ENCODE data around the gene SAMD5. TPM values are rescaled to one million over a fixed set of nuclear protein-coding genes. Genes with fewer than 3 reads are reported as not detected.

Gene SAMD5
- polyA plus RNA-seq, 1 donor from 2014 or later, result 14.1 TPM

DNA sequence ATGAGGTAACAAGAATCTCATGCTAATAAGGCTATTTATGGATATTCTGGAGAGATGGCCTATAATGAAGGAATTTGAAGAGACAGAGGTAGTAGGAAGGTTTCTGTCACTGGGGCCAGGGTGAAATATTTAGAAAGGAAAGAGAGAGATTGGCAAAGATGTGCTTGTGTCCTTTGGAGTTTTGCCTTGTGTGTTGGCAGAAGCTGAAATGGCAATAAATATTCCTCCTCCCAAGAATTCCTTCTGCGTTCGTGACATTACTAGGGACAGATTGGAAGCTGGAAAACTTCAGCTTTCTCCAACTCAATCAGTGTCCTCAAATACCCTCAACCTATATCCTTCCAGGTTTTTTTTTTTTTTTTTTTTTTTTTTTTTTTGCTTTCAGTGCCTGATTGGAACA, 6.3 kb downstream of the SAMD5 start:
- no peak overlapping the region for H3K4me2 ChIP-seq (ENCODE audit: low read length)
- H2AFZ ChIP-seq (ENCODE audit: low read depth, low read length), result no peak overlapping the region
- no peak overlapping the region for H3K27ac ChIP-seq (ENCODE audit: low read length)
- no peaks in the 10 kb centered on the region for H3F3A ChIP-seq (ENCODE audit: insufficient read depth, low read length, poor library complexity, severe bottlenecking)
- no peak overlapping the region for H3K4me3 ChIP-seq (ENCODE audit: low read length)
- TF ChIP-seq, protein P1, sequence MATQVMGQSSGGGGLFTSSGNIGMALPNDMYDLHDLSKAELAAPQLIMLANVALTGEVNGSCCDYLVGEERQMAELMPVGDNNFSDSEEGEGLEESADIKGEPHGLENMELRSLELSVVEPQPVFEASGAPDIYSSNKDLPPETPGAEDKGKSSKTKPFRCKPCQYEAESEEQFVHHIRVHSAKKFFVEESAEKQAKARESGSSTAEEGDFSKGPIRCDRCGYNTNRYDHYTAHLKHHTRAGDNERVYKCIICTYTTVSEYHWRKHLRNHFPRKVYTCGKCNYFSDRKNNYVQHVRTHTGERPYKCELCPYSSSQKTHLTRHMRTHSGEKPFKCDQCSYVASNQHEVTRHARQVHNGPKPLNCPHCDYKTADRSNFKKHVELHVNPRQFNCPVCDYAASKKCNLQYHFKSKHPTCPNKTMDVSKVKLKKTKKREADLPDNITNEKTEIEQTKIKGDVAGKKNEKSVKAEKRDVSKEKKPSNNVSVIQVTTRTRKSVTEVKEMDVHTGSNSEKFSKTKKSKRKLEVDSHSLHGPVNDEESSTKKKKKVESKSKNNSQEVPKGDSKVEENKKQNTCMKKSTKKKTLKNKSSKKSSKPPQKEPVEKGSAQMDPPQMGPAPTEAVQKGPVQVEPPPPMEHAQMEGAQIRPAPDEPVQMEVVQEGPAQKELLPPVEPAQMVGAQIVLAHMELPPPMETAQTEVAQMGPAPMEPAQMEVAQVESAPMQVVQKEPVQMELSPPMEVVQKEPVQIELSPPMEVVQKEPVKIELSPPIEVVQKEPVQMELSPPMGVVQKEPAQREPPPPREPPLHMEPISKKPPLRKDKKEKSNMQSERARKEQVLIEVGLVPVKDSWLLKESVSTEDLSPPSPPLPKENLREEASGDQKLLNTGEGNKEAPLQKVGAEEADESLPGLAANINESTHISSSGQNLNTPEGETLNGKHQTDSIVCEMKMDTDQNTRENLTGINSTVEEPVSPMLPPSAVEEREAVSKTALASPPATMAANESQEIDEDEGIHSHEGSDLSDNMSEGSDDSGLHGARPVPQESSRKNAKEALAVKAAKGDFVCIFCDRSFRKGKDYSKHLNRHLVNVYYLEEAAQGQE (IDR thresholded peaks at IDR 0.05; ENCODE audit: borderline replicate concordance), result no peak
- TF ChIP-seq MXI1 (conservative IDR thresholded peaks at IDR 0.05; ENCODE audit: poor library complexity, severe bottlenecking), result no peak
- TF ChIP-seq SMC3 (conservative IDR thresholded peaks at IDR 0.05; ENCODE audit: poor library complexity), result no peak
- no peak for TF ChIP-seq RAD21 (conservative IDR thresholded peaks at IDR 0.05)
- peaks cover 6% of the 10 kb centered on the region for H3K27me3 ChIP-seq (ENCODE audit: insufficient read depth, low read depth, low read length)
- peaks cover 41% of the 10 kb centered on the region for H3K79me2 ChIP-seq (replicated peaks; ENCODE audit: insufficient read depth, low read length)
- no peak overlapping the region for H3K9ac ChIP-seq (ENCODE audit: low read length)
- H3K36me3 ChIP-seq (ENCODE audit: insufficient read depth, low read length), result no peaks in the 10 kb centered on the region
- no peaks in the 10 kb centered on the region for H3K9me3 ChIP-seq (ENCODE audit: low read length)
- no peaks in the 10 kb centered on the region for H4K20me1 ChIP-seq (ENCODE audit: insufficient read depth)
- H3K9me2 ChIP-seq (ENCODE audit: insufficient read depth, low read length), result no peaks in the 10 kb centered on the region

DNA sequence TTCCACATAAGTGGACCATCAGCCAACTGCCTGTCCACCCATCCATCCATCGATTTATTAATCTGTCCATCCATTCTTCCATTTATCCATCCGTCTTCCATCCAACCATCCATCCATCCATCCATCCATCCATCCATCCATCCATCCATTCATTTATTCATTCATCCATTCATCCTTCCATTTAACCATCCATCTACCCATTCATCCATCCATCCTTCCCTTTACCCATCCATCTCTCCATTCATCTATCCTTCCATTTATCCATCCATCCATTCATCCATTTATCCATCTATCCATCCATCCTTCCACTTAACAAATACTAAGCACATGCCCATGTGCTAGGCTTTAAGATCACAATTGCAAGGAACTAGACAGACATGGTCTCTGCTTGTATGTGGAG, 6.8 kb downstream of the SAMD5 start:
- H3K4me3 ChIP-seq (ENCODE audit: low read length), result no peak overlapping the region
- TF ChIP-seq EP300 (conservative IDR thresholded peaks at IDR 0.05; ENCODE audit: poor library complexity, severe bottlenecking), result no peak
- TF ChIP-seq EZH2 (IDR thresholded peaks at IDR 0.05; ENCODE audit: borderline replicate concordance, insufficient read depth, low read length, poor library complexity, severe bottlenecking), result no peak
- TF ChIP-seq, protein P1 (IDR thresholded peaks at IDR 0.05; ENCODE audit: borderline replicate concordance), result no peak
- TF ChIP-seq POLR2AphosphoS5 (IDR thresholded peaks at IDR 0.05), result no peak
- TF ChIP-seq RAD21 (conservative IDR thresholded peaks at IDR 0.05), result no peak
- TF ChIP-seq, protein P2, sequence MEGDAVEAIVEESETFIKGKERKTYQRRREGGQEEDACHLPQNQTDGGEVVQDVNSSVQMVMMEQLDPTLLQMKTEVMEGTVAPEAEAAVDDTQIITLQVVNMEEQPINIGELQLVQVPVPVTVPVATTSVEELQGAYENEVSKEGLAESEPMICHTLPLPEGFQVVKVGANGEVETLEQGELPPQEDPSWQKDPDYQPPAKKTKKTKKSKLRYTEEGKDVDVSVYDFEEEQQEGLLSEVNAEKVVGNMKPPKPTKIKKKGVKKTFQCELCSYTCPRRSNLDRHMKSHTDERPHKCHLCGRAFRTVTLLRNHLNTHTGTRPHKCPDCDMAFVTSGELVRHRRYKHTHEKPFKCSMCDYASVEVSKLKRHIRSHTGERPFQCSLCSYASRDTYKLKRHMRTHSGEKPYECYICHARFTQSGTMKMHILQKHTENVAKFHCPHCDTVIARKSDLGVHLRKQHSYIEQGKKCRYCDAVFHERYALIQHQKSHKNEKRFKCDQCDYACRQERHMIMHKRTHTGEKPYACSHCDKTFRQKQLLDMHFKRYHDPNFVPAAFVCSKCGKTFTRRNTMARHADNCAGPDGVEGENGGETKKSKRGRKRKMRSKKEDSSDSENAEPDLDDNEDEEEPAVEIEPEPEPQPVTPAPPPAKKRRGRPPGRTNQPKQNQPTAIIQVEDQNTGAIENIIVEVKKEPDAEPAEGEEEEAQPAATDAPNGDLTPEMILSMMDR (IDR thresholded peaks at IDR 0.05; ENCODE audit: poor library complexity, severe bottlenecking), result no peak
- no peak for TF ChIP-seq MXI1 (conservative IDR thresholded peaks at IDR 0.05; ENCODE audit: poor library complexity, severe bottlenecking)
- TF ChIP-seq SMC3 (conservative IDR thresholded peaks at IDR 0.05; ENCODE audit: poor library complexity), result no peak
- TF ChIP-seq TAF1 (IDR thresholded peaks at IDR 0.05; ENCODE audit: low read depth), result no peak
- no peaks in the 10 kb centered on the region for H3K9me3 ChIP-seq (ENCODE audit: low read length)
- no peaks in the 10 kb centered on the region for H3F3A ChIP-seq (ENCODE audit: insufficient read depth, low read length, poor library complexity, severe bottlenecking)
- no peaks in the 10 kb centered on the region for H3K36me3 ChIP-seq (ENCODE audit: insufficient read depth, low read length)
- peaks cover 36% of the 10 kb centered on the region for H3K79me2 ChIP-seq (replicated peaks; ENCODE audit: insufficient read depth, low read length)
- H3K4me2 ChIP-seq (ENCODE audit: low read length), result no peak overlapping the region
- H3K9me2 ChIP-seq (ENCODE audit: insufficient read depth, low read length), result no peaks in the 10 kb centered on the region
- peaks cover 1% of the 10 kb centered on the region for H3K27me3 ChIP-seq (ENCODE audit: insufficient read depth, low read depth, low read length)
- H2AFZ ChIP-seq (ENCODE audit: low read depth, low read length), result no peak overlapping the region
- H3K9ac ChIP-seq (ENCODE audit: low read length), result no peak overlapping the region
- no peak overlapping the region for H3K27ac ChIP-seq (ENCODE audit: low read length)
- H4K20me1 ChIP-seq (ENCODE audit: insufficient read depth), result no peaks in the 10 kb centered on the region
